ENCODE measurements around the gene GJB5.

DNA sequence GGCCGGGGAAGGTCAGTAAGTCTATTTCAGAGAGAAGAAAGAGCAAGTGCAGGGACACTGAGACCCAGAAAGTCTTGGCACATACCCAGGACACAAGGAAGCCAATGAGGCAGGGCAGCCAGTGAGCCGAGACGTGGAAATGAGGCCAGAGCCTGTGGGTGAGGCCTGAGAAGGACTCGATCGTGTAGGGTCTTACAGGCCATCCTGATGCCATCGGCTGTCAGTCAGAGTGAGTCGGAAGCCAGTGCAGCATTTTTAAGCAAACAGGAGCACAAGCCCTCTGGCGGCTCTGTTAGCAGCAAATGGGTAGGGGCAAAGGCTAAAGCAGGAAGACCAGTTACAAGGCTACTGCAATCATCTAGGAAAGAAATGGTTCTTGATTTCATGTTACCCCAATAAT is 20.1 kb downstream of the GJB5 start:
- no peak for TF ChIP-seq CTCF (optimal IDR thresholded peaks at IDR 0.05 in 1 of 3, IDR thresholded peaks at IDR 0.05 in 1 of 3, conservative IDR thresholded peaks at IDR 0.05 in 1 of 3; ENCODE audit: extremely low read depth in 1 of 3, insufficient read depth in 2 of 3, low read length in 3 of 3)
- no peak for TF ChIP-seq EZH2 (IDR thresholded peaks at IDR 0.05; ENCODE audit: low read length)

All from keratinocyte (primary cell).